ENCODE measurements around the gene MBP.

DNA sequence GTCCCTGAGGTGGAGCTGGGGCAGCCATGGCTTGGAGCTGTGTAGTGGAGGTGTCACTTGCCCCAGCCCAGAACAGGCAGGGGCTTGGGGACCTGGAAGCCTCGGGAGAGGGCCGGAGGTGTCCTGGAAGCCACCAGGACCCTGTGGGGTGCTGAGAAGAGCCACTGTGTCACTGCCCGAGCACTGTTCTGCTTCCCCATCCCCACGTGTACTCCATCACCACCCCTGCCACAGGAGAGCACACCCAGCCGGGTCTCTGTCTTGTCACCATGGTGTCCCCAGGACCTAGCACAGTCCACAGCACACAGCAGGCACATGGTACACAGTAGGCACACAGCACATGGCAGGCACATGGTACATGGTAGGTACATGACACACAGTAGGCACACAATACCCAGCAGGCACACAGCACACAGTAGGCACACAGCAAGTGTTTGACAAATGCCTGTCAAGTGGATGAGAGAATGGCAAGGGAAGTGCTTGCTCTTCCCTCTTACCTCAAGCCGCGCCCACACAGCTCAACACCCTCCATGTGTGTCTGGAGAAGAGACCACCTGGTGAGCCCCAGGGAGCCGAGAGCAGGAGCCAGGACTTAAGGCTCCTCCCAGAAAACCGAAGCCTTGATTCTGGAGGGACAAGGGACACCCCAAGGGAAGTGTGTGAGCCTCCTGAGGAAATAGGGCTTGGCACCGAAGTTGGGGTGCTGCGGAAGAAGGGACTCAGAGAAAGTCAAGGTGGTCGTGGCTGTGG lies 13.3 kb downstream of the MBP start:
- TF ChIP-seq, protein P1, sequence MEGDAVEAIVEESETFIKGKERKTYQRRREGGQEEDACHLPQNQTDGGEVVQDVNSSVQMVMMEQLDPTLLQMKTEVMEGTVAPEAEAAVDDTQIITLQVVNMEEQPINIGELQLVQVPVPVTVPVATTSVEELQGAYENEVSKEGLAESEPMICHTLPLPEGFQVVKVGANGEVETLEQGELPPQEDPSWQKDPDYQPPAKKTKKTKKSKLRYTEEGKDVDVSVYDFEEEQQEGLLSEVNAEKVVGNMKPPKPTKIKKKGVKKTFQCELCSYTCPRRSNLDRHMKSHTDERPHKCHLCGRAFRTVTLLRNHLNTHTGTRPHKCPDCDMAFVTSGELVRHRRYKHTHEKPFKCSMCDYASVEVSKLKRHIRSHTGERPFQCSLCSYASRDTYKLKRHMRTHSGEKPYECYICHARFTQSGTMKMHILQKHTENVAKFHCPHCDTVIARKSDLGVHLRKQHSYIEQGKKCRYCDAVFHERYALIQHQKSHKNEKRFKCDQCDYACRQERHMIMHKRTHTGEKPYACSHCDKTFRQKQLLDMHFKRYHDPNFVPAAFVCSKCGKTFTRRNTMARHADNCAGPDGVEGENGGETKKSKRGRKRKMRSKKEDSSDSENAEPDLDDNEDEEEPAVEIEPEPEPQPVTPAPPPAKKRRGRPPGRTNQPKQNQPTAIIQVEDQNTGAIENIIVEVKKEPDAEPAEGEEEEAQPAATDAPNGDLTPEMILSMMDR (conservative IDR thresholded peaks at IDR 0.05), result no peak
- no peak for TF ChIP-seq ZFX (IDR thresholded peaks at IDR 0.05)

Data from C4-2B (cell line).